Astrocyte of the hippocampus (primary cell): ENCODE results near the gene CC2D2B.

Source experiments
- DNase-seq: peaks from one replicate; pipeline ENCODE4 v3.0.0; 2011; ENCODE audit warnings: low read depth, low spot score

Gene CC2D2B

GRCh38 chr10:96073722-96074121 lies 165.9 kb downstream of the CC2D2B start:
- no peak for DNase-seq

- DNase-seq: no peak
These were observed 167.0 kb downstream of the CC2D2B start for GRCh38 chr10:96074776-96075175.

DNA sequence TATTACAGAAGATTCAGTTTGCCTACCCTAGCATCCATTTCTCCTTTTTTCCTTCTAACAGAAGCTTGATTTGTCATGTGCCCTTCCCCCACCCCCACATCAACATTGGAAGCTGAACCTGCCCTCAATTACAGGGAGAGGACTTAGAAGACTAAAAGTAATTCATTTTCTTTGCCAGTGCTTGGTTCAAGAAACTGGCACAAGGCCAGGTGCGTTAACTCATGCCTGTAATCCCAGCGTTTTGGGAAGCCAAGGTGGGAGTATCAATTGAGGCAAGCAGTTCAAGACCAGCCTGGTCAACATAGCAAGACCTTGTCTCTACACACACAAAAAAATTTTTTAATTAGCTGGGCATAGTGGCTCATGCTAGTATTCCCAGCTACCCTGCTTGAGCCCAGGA lies 168.2 kb downstream of the CC2D2B start:
- no peak for DNase-seq

DNA sequence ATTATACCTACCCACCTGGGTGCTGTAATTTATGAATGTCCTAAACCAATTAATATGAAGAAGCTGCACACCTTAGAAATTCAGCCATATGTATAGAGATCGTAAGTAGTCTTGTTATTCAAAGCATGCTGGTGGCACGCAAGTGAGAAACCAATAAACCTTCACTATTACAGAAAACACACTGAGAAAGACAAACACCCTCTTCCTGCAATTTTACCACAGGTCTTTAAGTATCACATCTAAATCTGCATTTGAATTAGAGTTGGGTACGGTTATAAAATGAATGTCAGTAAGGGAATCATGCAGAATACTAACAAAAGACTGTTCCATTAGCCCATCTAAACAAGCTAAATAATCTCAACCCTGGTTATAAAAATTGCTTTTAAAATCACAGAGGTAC lies 169.4 kb downstream of the CC2D2B start:
- no peak for DNase-seq

DNA sequence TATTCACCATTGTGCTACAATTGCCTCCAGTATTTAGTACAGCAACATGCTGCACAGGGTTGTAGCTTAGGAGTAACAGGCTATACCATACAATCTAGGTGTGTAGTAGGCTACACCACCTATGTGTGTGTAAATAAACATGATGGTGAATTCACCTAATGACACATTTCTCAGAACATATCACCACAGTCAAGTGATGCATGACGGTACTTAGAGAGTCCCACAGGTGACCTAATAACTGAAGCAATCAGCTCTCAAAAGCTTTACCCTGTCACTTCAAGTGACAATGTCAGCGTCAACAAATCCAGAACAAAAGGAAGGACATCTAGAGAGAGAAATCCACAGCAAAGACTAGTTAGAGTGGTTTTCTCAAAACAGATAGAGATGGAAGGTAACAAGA lies 174.4 kb downstream of the CC2D2B start:
- DNase-seq: no peak
